22Rv1 (cell line): ENCODE results near the gene BACH1.
"Not testable (repeated sequence)": the region's sequence is repeated elsewhere in the genome, so short reads cannot be mapped to it uniquely, and the experiment has no call there.

Experiments
- H3K27ac ChIP-seq: fragments of 450-650 bp; 2 replicates; pipeline ENCODE4 v1.5.1; 2017
- ZFX ChIP-seq: fragments of 450-650 bp; IDR thresholded peaks from 2 replicates; pipeline ENCODE4 v1.6.1; 2017; ENCODE audit warnings: antibody characterized with exemption, borderline replicate concordance
- TF ChIP-seq, protein P1 (sequence below): fragments of 450-650 bp; IDR thresholded peaks from 2 replicates; pipeline ENCODE4 v1.5.1; 2017; ENCODE audit warnings: mild to moderate bottlenecking

The BACH1 gene

DNA sequence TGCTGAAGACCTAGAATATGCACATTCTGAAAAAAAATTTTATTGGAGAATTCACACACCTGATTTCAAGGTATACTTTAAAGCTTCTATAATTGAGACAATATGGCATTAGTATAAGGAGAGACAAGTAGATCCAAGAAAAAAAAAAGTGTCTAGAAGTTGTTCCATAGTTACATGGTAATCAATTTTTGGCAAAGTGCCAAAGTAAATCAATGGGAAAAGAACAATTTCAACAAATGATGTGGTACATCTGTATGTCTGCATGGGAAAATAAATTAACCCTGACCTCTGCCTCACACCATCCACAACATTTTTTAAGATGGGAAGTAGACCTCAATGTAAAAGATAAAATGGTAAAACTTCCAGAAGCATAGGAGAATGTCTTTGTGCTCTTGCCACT lies 21.3 kb upstream of the BACH1 start:
- H3K27ac ChIP-seq, result no peak overlapping the region
- TF ChIP-seq ZFX, result no peak
- TF ChIP-seq, protein P1, sequence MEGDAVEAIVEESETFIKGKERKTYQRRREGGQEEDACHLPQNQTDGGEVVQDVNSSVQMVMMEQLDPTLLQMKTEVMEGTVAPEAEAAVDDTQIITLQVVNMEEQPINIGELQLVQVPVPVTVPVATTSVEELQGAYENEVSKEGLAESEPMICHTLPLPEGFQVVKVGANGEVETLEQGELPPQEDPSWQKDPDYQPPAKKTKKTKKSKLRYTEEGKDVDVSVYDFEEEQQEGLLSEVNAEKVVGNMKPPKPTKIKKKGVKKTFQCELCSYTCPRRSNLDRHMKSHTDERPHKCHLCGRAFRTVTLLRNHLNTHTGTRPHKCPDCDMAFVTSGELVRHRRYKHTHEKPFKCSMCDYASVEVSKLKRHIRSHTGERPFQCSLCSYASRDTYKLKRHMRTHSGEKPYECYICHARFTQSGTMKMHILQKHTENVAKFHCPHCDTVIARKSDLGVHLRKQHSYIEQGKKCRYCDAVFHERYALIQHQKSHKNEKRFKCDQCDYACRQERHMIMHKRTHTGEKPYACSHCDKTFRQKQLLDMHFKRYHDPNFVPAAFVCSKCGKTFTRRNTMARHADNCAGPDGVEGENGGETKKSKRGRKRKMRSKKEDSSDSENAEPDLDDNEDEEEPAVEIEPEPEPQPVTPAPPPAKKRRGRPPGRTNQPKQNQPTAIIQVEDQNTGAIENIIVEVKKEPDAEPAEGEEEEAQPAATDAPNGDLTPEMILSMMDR, result no peak

DNA sequence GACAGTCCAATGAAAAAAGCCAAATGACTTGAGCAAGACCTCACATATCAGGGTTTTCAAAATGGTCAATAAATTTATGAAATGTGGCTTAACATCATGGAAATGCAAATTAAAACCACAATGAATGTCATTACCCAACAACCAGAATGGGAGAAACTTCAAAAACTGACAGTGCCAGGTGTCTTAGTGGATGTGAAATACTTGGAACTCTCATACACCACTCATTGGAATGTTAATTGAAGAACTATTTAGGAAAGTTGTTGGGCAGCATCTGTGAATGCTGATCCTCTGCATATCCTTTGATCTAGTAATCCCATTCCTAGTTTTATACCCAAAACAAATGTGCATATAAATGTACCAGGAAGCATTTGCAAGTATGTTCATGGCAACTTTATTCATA lies 19.2 kb upstream of the BACH1 start:
- no peak for TF ChIP-seq ZFX
- TF ChIP-seq, protein P1, result no peak
- H3K27ac ChIP-seq, result no peak overlapping the region

DNA sequence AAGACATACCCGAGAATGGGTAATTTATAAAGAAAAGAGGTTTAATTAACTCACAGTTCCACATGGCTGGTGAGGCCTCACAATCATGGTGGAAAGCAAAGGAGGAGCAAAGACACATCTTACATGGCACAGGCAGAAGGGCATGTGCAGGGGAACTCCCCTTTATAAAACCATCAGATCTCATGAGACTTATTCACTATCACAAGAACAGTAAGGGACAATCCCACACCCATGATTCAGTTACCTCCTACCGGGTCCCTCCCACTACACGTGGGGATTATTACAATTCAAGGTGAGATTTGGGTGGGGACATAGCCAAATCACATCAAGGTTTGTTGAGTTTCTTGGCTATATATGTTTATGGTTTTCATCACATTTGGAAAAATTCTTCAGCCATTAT lies 16.9 kb upstream of the BACH1 start:
- not testable (repeated sequence) for H3K27ac ChIP-seq

DNA sequence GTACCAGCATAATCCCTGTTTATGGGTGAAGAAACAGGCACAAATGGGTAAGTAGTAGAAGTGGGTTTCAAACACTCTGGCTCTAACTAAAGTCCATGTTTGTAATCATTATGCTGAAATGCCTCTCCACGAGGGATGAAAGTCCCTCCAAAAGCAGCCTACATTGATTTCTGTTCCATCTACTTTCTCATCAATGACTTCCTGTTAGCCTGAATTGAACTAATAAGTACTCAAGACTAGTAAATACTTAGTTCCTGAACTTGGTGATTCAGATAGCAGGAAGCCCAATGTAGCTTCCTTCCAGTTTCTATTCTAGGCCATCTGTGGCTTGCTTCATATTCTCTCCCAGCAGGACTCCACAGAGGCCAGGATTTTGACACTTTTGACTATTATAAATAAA lies 11.3 kb upstream of the BACH1 start:
- TF ChIP-seq ZFX, result no peak
- TF ChIP-seq, protein P1, result no peak
- H3K27ac ChIP-seq, result no peak overlapping the region

DNA sequence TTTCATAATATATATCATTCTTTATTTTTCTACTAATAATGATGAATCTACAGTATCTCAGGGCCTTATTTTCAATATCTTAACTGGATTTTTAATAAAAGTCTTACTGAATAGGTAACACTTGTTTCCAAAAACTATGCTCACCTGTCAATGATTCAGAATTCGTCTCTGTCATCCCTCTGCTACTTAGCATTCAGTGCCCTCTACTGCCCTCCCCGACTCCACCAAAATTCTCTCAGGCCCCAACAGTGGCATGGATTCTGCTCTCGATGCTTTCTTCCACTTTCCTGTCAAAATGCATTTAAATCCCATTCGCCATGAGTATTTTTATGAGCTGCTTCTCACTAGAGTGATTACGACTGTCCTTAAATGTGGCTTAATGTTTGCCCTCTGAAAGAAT lies 10.5 kb upstream of the BACH1 start:
- TF ChIP-seq ZFX, result no peak
- TF ChIP-seq, protein P1, result no peak
- no peak overlapping the region for H3K27ac ChIP-seq

DNA sequence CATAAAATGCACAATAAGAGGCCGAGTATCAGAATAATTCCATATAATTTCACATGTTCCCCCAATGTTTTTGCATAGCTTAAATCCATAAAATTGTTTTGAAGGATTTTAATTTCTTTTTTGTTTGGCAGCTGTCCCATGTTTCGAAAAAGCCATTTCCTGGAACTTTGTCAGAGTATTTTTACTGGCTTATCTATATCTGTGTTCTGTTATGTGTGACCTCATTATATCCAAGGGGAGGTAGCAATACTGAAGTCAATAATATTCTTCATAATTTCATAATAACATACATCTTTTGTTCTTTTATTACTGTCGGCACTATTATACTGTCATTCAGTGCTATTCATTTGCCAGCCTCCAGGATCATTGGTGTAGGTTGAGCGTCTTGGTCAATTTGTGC lies 9.4 kb upstream of the BACH1 start:
- TF ChIP-seq, protein P1, result no peak
- TF ChIP-seq ZFX, result no peak
- no peak overlapping the region for H3K27ac ChIP-seq

- no peak overlapping the region for H3K27ac ChIP-seq
- TF ChIP-seq, protein P1, result no peak
- no peak for TF ChIP-seq ZFX
Observed at GRCh38 chr21:29290240-29290639, 8.5 kb upstream of the BACH1 start.

DNA sequence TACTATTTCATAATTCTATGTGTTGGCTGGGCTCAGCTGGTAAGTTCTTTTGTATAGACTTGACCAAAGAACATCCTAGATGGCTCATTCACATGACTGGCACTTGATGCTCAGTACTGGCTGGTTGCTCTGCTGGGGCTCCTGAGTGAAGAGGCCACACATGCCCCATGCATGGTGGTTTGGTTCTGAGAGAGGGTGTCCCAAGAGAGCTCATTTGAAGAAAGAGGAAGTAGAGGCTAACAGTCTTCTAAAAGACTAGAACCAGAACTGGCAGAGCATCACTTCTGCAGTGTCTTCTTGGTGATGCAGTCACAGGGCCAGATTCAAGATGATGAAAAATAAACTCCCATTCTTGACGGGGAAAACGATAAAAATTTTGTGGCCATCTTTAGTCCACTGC lies 5.2 kb upstream of the BACH1 start:
- H3K27ac ChIP-seq, result no peak overlapping the region
- no peak for TF ChIP-seq ZFX
- TF ChIP-seq, protein P1, result no peak
